Calu3 (cell line): ENCODE results near the gene KANK4. TPM values are rescaled to one million over a fixed set of nuclear protein-coding genes. Genes with fewer than 3 reads are reported as not detected.

Source experiments
- BruUV-seq: library from RNA; stranded (reverse); fragments of 400-500 nt; replicated peaks from 2 replicates; lab custom pipeline; 2021; lab: Mats Ljungman, UMichigan
- CTCF ChIA-PET: fragments of 300-600 bp; sonication (Branson Sonifier 250); formaldehyde crosslinking; loops from one replicate; lab custom pipeline; 2022; ENCODE audit warnings: antibody characterized with exemption; lab: Charles Lee
- DNase-seq: peaks from one replicate; pipeline ENCODE4 v3.0.0; 2022
- H3K27ac Mint-ChIP-seq: one replicate; pipeline ENCODE4 v1.8.0; 2022; ENCODE audit warnings: mixed read lengths; ENCODE audit not compliant: unreplicated experiment
- H3K27me3 Mint-ChIP-seq: one replicate; pipeline ENCODE4 v1.8.0; 2022; ENCODE audit warnings: mixed read lengths; ENCODE audit not compliant: unreplicated experiment
- H3K36me3 Mint-ChIP-seq: one replicate; pipeline ENCODE4 v1.8.0; 2022; ENCODE audit warnings: mild to moderate bottlenecking, moderate library complexity, mixed read lengths; ENCODE audit not compliant: insufficient read depth, unreplicated experiment
- H3K4me1 Mint-ChIP-seq: one replicate; pipeline ENCODE4 v1.8.0; 2022; ENCODE audit warnings: mild to moderate bottlenecking, low read depth, mixed read lengths; ENCODE audit not compliant: unreplicated experiment
- H3K4me3 Mint-ChIP-seq: one replicate; pipeline ENCODE4 v1.8.0; 2022; ENCODE audit warnings: mild to moderate bottlenecking, low read depth, moderate library complexity, mixed read lengths; ENCODE audit not compliant: unreplicated experiment
- H3K9me3 Mint-ChIP-seq: one replicate; pipeline ENCODE4 v1.8.0; 2022; ENCODE audit warnings: low read depth, mixed read lengths; ENCODE audit not compliant: unreplicated experiment
- intact Hi-C: fragments of 100-400 bp; cut with micrococcal nuclease; formaldehyde crosslinking; loops from one replicate; pipeline ENCODE4 v1.10.0; 2022; ENCODE audit not compliant: unreplicated experiment
- total RNA-seq: library from RNA; stranded (reverse); gene quantifications from 2 replicates; pipeline ENCODE4 v1.2.3, GENCODE V29; 2022
- TF ChIP-seq, protein P1 (sequence below): fragments of 200-600 bp; IDR thresholded peaks from one replicate; pipeline ENCODE4 v1.8.0; 2022; ENCODE audit warnings: antibody characterized with exemption; ENCODE audit not compliant: unreplicated experiment

KANK4 gene
- total RNA-seq, 1 experiment from 2014 or later, result not detected

DNA sequence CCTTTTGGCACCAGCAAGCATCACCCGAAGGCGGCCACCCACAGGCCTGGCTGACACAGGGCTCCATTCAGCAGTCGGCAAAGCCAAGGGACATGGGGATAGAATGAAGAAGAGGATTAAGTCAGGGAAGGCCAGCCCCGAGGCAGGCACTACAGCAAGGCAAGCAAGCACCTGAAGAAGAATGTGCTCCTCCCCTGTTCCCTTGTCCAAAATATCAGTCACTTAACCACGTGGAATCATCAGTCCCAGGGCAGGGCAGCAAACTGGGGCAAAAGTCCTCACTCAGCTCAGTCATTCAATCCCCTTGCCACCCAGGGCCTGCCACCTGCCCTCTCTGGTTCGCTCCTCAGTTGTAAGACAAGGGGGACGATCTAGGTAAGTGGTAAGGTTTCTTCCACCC lies 9.3 kb downstream of the KANK4 start:
- H3K27ac Mint-ChIP-seq, result no peak overlapping the region
- no peaks in the 10 kb centered on the region for H3K9me3 Mint-ChIP-seq
- no peak for DNase-seq
- H3K36me3 Mint-ChIP-seq, result no peaks in the 10 kb centered on the region
- no TSS peak for BruUV-seq
- no peaks in the 10 kb centered on the region for H3K4me1 Mint-ChIP-seq
- CTCF ChIA-PET, result interaction anchor here (0.6 to 1.4 kb wide), 2 partner anchors 12 to 70 kb away, joined by 3 to 4 read pairs; no protein-coding TSS in a partner anchor
- peaks cover 64% of the 10 kb centered on the region for H3K27me3 Mint-ChIP-seq
- TF ChIP-seq, protein P1, sequence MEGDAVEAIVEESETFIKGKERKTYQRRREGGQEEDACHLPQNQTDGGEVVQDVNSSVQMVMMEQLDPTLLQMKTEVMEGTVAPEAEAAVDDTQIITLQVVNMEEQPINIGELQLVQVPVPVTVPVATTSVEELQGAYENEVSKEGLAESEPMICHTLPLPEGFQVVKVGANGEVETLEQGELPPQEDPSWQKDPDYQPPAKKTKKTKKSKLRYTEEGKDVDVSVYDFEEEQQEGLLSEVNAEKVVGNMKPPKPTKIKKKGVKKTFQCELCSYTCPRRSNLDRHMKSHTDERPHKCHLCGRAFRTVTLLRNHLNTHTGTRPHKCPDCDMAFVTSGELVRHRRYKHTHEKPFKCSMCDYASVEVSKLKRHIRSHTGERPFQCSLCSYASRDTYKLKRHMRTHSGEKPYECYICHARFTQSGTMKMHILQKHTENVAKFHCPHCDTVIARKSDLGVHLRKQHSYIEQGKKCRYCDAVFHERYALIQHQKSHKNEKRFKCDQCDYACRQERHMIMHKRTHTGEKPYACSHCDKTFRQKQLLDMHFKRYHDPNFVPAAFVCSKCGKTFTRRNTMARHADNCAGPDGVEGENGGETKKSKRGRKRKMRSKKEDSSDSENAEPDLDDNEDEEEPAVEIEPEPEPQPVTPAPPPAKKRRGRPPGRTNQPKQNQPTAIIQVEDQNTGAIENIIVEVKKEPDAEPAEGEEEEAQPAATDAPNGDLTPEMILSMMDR, result no peak
- H3K4me3 Mint-ChIP-seq, result no peak overlapping the region
- intact Hi-C loops, result no loop called here

DNA sequence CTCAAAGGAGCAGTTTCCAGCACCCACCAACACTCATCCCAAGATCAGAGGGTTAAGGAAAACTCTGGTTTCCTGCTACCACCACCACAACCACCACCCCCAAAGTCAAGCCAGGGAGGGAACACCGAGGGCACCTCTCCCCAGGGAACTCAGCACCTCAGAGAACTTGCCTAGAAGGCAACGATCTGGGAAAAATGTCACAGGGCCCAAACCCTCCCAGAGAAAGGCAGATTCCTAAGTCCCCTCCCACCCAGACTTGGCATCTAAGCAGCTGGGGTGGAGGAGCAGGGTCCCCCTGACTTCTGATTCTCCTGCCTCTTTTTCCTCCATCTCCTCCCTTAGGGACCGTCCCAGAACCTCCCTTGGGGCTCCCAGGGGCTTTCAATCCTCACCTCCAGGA lies 10.6 kb downstream of the KANK4 start:
- H3K4me3 Mint-ChIP-seq, result no peak overlapping the region
- DNase-seq, result no peak
- intact Hi-C loops, result no loop called here
- H3K27ac Mint-ChIP-seq, result no peak overlapping the region
- CTCF ChIA-PET, result interaction anchor here (1.4 kb wide), 1 partner anchor 13 kb away, joined by 4 read pairs; no protein-coding TSS in a partner anchor
- H3K4me1 Mint-ChIP-seq, result no peaks in the 10 kb centered on the region
- H3K36me3 Mint-ChIP-seq, result no peaks in the 10 kb centered on the region
- TF ChIP-seq, protein P1, result no peak
- no peaks in the 10 kb centered on the region for H3K9me3 Mint-ChIP-seq
- BruUV-seq, result no TSS peak
- peaks cover 53% of the 10 kb centered on the region for H3K27me3 Mint-ChIP-seq

DNA sequence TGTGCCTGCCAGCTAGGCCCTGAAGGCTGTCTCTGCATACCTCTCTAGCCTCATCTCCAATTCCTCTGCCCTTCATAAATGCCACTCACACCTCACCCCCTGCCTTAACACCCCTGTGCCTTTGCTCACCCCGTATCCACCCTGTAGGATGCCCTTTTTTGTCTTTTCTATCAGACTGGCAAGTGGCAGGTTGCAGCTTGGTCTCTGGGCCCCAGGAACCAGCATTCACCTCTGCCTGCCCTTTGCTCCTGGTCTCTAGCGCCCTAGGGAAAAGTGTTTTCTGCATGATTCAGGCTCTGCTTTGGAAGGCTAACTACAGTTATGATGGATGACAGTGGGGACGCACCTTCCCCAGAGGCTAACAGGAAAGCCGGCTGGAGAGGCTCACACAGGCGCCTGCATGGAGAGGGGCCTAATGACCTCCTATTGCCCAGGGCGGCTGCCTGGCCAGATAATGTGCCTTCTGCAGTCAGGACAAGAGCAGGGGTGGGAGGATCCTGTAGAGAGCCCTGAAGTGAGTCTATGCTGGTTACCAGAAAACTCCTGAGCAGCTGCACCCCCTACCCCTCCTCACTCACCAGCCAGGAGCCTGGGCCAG lies 11.2 kb downstream of the KANK4 start:
- CTCF ChIA-PET, result interaction anchor here (0.7 kb wide), 1 partner anchor 35 kb away, joined by 4 read pairs; no protein-coding TSS in a partner anchor
- BruUV-seq, result no TSS peak
- Mint-ChIP-seq H3K4me3 (no peak overlapping the region), H3K27ac (no peak overlapping the region), H3K36me3 (no peaks in the 10 kb centered on the region), H3K4me1 (no peaks in the 10 kb centered on the region), H3K9me3 (no peaks in the 10 kb centered on the region), H3K27me3 (peaks cover 52% of the 10 kb centered on the region)
- intact Hi-C loops, result no loop called here
- no peak for DNase-seq
- TF ChIP-seq, protein P1, result no peak

DNA sequence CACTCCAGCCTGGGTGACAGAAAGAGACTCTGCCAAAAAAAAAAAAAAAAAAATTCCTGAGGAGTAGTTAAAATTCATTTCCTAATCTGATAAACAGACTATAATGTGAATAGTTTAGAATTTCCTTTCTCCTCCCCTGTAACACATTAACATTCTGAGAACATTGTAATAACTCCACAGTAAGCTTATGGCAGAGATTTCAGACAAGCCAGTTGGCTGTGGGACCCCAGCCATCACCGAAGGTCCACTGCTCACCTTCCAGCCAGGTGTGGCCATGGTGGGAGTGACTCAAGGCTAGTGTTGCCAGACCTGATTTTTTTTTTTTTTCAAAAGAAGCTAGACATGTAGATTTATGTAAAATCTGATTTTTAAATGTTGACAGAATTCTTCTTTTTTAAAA lies 11.8 kb downstream of the KANK4 start:
- BruUV-seq, result no TSS peak
- intact Hi-C loops, result no loop called here
- Mint-ChIP-seq H3K9me3 (no peaks in the 10 kb centered on the region), H3K27ac (no peak overlapping the region), H3K4me3 (no peak overlapping the region), H3K27me3 (peaks cover 47% of the 10 kb centered on the region), H3K4me1 (no peaks in the 10 kb centered on the region), H3K36me3 (no peaks in the 10 kb centered on the region)
- CTCF ChIA-PET, result interaction anchor here (0.7 kb wide), 1 partner anchor 35 kb away, joined by 4 read pairs; no protein-coding TSS in a partner anchor
- TF ChIP-seq, protein P1, result no peak
- no peak for DNase-seq
